ENCODE data around the gene COBL. TPM values are rescaled to one million over a fixed set of nuclear protein-coding genes. Genes with fewer than 3 reads are reported as not detected.

COBL gene
- total RNA-seq, 1 donor from 2014 or later = under 0.01 TPM

GRCh38 chr7:50973814-50974213, 342.8 kb downstream of the COBL start:
- no peak for DNase-seq (ENCODE audit: low read depth in 2 of 2)

DNA sequence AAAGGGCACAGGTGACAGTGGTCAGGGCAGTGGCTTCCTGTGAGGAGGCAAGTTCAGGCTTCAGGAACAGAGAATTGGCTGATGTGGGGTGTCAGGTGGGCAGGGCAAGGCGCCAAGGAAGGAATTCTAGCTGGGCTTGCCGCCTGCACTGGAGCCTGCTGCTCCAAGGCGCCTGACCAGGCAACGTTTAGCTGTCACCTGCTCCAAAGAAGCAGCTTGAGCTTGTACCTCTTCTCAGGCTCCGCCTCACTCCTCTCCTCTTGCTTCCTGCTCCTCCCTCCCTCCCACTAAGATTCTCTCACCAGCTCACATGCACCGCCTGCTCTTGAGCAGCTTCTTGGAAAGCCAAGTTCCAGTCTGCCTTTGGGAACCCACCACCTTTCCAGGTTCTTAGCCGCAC, 346.5 kb downstream of the COBL start:
- DNase-seq (ENCODE audit: low read depth in 2 of 2) = no peak

All from dermis microvascular lymphatic vessel endothelial cell (primary cell).